Effector memory CD4-positive, alpha-beta T cell (primary cell): ENCODE data around the gene FBXL7.

Experiments used
- DNase-seq, 3 donors: peaks; one replicate each; pipeline ENCODE4 v3.0.0-alpha.2; 2020
- H3K27ac ChIP-seq: 2 replicates; pipeline ENCODE4 v1.7.0; 2013; ENCODE audit warnings: mild to moderate bottlenecking, low read length, moderate library complexity; ENCODE audit not compliant: insufficient read depth, poor library complexity, severe bottlenecking
- H3K27me3 ChIP-seq: replicated peaks from 2 replicates; pipeline ENCODE4 v1.7.0; 2013; ENCODE audit warnings: mild to moderate bottlenecking, low read length; ENCODE audit not compliant: insufficient read depth, control insufficient read depth, poor library complexity, severe bottlenecking
- H3K36me3 ChIP-seq: 2 replicates; pipeline ENCODE4 v1.7.0; 2013; ENCODE audit warnings: mild to moderate bottlenecking, low read length, moderate library complexity; ENCODE audit not compliant: control insufficient read depth, insufficient read depth
- H3K4me1 ChIP-seq: 2 replicates; pipeline ENCODE4 v1.7.0; 2013; ENCODE audit warnings: low read length, mild to moderate bottlenecking; ENCODE audit not compliant: control insufficient read depth, insufficient read depth, poor library complexity, severe bottlenecking
- H3K4me3 ChIP-seq: 2 replicates; pipeline ENCODE4 v1.7.0; 2013; ENCODE audit warnings: low read length, low read depth, mild to moderate bottlenecking; ENCODE audit not compliant: insufficient read depth, poor library complexity, severe bottlenecking
- H3K9me3 ChIP-seq: 2 replicates; pipeline ENCODE4 v1.7.0; 2013; ENCODE audit warnings: mild to moderate bottlenecking, low read length, moderate library complexity; ENCODE audit not compliant: control insufficient read depth

FBXL7 gene

GRCh38 chr5:15748266-15748665 lies 248.3 kb downstream of the FBXL7 start:
- Histone ChIP-seq H3K27ac (no peak overlapping the region), H3K9me3 (no peaks in the 10 kb centered on the region), H3K4me1 (no peaks in the 10 kb centered on the region), H3K27me3 (no peaks in the 10 kb centered on the region), H3K4me3 (no peak overlapping the region), H3K36me3 (no peaks in the 10 kb centered on the region)
- DNase-seq, result no peak

- Histone ChIP-seq H3K9me3 (no peaks in the 10 kb centered on the region), H3K36me3 (no peaks in the 10 kb centered on the region), H3K27me3 (no peaks in the 10 kb centered on the region), H3K4me3 (no peak overlapping the region), H3K4me1 (no peaks in the 10 kb centered on the region), H3K27ac (no peak overlapping the region)
- no peak for DNase-seq
Measured at GRCh38 chr5:15752663-15753285, 252.8 kb downstream of the FBXL7 start.

- no peaks in the 10 kb centered on the region for H3K4me1 ChIP-seq
- no peak for DNase-seq
- H3K36me3 ChIP-seq, result no peaks in the 10 kb centered on the region
Measured at GRCh38 chr5:15753752-15754151, 253.8 kb downstream of the FBXL7 start.

GRCh38 chr5:15757103-15757502 lies 257.1 kb downstream of the FBXL7 start:
- Histone ChIP-seq H3K9me3 (no peaks in the 10 kb centered on the region), H3K4me1 (no peaks in the 10 kb centered on the region), H3K27me3 (no peaks in the 10 kb centered on the region), H3K4me3 (no peak overlapping the region), H3K27ac (no peak overlapping the region), H3K36me3 (no peaks in the 10 kb centered on the region)
- no peak for DNase-seq

More at GRCh38 chr5:15753752-15754151, 253.8 kb downstream of the FBXL7 start:
- Histone ChIP-seq H3K4me3 (no peak overlapping the region), H3K9me3 (no peaks in the 10 kb centered on the region), H3K27me3 (no peaks in the 10 kb centered on the region), H3K27ac (no peak overlapping the region)

- no peaks in the 10 kb centered on the region for H3K4me1 ChIP-seq
- H3K27me3 ChIP-seq, result no peaks in the 10 kb centered on the region
- H3K4me3 ChIP-seq, result no peak overlapping the region
- no peak for DNase-seq
- no peaks in the 10 kb centered on the region for H3K9me3 ChIP-seq
- no peak overlapping the region for H3K27ac ChIP-seq
- H3K36me3 ChIP-seq, result no peaks in the 10 kb centered on the region
Measured at GRCh38 chr5:15757619-15758018, 257.6 kb downstream of the FBXL7 start.

GRCh38 chr5:15762668-15763067 lies 262.7 kb downstream of the FBXL7 start:
- no peaks in the 10 kb centered on the region for H3K4me1 ChIP-seq
- no peaks in the 10 kb centered on the region for H3K27me3 ChIP-seq
- no peak overlapping the region for H3K4me3 ChIP-seq
- H3K36me3 ChIP-seq, result no peaks in the 10 kb centered on the region
- no peak for DNase-seq
- H3K27ac ChIP-seq, result no peak overlapping the region
- H3K9me3 ChIP-seq, result no peaks in the 10 kb centered on the region

GRCh38 chr5:15763754-15764153 lies 263.8 kb downstream of the FBXL7 start:
- no peaks in the 10 kb centered on the region for H3K4me1 ChIP-seq
- no peaks in the 10 kb centered on the region for H3K36me3 ChIP-seq
- H3K27me3 ChIP-seq, result no peaks in the 10 kb centered on the region
- H3K9me3 ChIP-seq, result no peaks in the 10 kb centered on the region
- no peak overlapping the region for H3K27ac ChIP-seq
- no peak for DNase-seq
- H3K4me3 ChIP-seq, result no peak overlapping the region

GRCh38 chr5:15768936-15769335 lies 269.0 kb downstream of the FBXL7 start:
- no peaks in the 10 kb centered on the region for H3K9me3 ChIP-seq
- no peak overlapping the region for H3K27ac ChIP-seq
- no peaks in the 10 kb centered on the region for H3K4me1 ChIP-seq
- H3K4me3 ChIP-seq, result no peak overlapping the region
- no peaks in the 10 kb centered on the region for H3K27me3 ChIP-seq
- no peaks in the 10 kb centered on the region for H3K36me3 ChIP-seq
- no peak for DNase-seq

- Histone ChIP-seq H3K27ac (no peak overlapping the region), H3K4me1 (no peaks in the 10 kb centered on the region), H3K9me3 (no peaks in the 10 kb centered on the region), H3K4me3 (no peak overlapping the region), H3K27me3 (no peaks in the 10 kb centered on the region), H3K36me3 (no peaks in the 10 kb centered on the region)
- DNase-seq, result no peak
Measured at GRCh38 chr5:15772131-15772530, 272.2 kb downstream of the FBXL7 start.

GRCh38 chr5:15774632-15775031 lies 274.7 kb downstream of the FBXL7 start:
- DNase-seq, result no peak
- Histone ChIP-seq H3K9me3 (no peaks in the 10 kb centered on the region), H3K27ac (no peak overlapping the region), H3K4me3 (no peak overlapping the region), H3K4me1 (no peaks in the 10 kb centered on the region), H3K27me3 (no peaks in the 10 kb centered on the region), H3K36me3 (no peaks in the 10 kb centered on the region)
